NCI-H187 treated with DMSO at 0.1 percent for 48 hours (cell line): ENCODE data around the gene VPS35.

ENCODE experiments used
- DNase-seq: peaks from one replicate; lab custom pipeline; 2025; lab: John Stamatoyannopoulos, UW

VPS35 gene

DNA sequence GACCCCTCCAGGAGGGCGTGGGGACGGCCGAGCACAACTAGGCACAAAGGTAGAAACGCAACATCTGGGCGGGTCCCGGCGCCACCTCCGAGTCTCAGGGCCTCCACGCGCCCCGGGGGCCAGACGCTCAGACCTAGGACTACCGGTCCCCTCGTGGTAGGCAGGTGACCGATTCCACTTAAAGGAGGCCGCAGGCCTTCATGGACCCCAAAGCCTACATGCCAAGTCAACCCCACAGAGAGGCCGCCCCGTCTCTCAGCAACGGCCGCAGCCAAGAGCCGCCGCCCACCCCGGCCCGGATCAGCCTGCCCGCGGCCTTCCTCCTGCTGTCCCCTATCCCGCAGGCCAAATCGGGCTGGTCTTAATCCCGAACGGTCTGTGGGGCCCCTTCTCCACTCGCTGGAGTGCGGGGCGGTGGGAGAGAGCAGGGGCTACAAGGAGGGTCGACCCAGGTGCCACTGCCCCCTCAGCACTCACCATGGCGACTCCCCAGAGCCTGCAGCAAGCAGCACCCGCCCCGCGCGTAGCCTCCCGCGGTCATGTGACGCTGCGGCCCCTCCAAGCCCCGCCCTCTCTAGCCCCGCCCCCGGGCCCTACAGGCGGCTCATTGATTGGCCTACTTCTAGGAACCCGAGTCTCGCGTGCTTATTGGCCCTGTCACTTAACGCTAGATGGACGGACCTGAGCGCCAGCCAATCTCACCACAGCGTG lies at the start of gene VPS35:
Gene VPS35 (minus strand): TSS at position 525 of the 711 bp plus-strand sequence. CDS start 45 bp downstream, at position 480.
- peak; percentile 79 for DNase-seq

DNA sequence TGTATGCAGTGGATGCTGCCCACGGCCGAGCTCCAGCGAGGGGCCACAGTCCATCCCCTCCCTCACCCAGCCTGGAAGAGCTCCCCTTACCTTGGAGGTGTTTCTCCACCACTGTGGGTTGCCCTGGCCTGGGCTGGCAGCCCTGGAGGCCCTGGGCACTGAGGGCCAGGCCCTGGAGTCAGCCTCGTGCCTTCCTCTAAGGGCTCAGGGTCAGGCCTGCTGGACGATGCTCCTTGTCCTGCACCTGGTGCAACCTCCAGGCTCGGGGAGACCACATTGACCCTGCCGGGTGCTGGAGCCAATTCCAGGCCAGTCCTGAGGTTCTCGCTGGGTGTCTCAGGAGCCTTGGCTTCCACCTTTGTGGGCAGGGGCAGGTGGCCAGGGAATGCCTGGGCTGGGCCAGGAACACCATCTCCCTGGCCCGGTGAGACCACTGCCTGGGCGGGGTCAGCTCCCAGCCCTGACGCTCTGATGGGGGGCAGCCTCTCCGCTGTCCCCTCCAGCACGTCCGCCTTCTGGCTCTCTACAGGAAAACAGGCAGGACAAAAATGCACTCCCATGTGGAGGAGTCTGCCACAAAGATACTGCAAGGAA lies 48.7 kb upstream of the VPS35 start:
- DNase-seq, result no peak

- DNase-seq, result no peak
Observed at GRCh38 chr16:46736695-46737094, 47.7 kb upstream of the VPS35 start.

GRCh38 chr16:46733319-46733830 lies 44.4 kb upstream of the VPS35 start:
- DNase-seq, result no peak

DNA sequence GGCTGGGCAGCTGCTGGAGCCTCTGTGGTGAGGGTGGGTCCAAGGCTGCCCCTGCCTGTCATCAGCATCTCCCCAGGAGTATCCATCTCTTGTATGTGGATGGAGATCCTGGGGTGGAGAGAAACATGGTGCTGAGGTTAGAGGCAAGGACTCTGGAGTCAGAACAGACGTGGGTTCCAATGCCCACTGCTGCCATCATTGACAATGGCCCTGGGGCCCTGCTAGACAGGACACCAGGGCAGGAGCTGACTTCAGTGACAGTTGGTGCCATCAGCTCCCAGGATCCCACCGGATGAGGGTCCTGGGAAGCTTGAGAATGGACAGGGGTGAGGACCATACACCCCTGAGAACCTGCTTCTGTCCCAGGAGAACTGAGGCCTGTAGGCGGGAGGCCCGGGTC lies 43.6 kb upstream of the VPS35 start:
- DNase-seq, result no peak

- no peak for DNase-seq
Observed at GRCh38 chr16:46731691-46732555, 42.9 kb upstream of the VPS35 start.

- no peak for DNase-seq
Observed at GRCh38 chr16:46730801-46731690, 42.1 kb upstream of the VPS35 start.

- DNase-seq, result no peak
Observed at GRCh38 chr16:46730126-46730525, 41.1 kb upstream of the VPS35 start.

- no peak for DNase-seq
Observed at GRCh38 chr16:46729326-46729995, 40.5 kb upstream of the VPS35 start.

GRCh38 chr16:46728806-46729205 lies 39.8 kb upstream of the VPS35 start:
- DNase-seq, result no peak

DNA sequence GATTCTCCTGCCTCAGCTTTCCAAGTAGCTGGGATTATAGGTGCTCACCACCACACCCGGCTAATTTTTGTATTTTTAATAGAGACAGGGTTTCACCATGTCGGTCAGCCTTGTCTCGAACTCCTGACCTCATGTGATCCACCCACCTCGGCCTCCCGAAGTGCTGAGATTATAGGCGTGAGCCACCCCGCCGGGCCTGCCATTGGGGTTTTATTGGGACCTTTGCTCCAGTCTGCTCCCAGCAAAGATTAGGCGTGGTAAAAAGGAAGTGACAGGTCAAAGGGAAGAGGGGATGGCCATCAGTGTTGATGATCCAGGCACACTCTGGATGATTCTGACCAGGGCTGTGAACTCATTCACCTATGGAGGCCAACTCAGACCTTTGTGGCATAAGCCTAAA lies 38.7 kb upstream of the VPS35 start:
- DNase-seq, result no peak

DNA sequence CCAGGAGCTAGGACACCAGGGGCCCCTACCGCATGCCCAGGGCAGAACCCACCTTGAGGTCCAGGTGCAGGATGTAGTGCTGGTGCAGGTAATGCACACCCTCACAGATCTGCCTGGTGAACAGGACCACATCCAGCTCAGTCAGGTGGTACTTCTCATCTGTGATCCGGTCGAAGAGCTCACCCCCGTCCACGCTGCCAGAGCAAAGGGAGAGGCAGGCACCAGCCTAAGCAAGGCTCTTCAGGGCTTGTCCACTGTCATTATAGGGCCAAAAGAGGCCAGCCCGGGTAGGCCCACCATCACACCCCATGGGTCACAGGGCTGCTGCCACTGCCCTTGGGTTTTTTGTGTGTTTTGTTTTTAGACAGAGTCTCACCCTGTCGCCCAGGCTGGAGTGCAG lies 38.2 kb upstream of the VPS35 start:
- DNase-seq, result no peak

DNA sequence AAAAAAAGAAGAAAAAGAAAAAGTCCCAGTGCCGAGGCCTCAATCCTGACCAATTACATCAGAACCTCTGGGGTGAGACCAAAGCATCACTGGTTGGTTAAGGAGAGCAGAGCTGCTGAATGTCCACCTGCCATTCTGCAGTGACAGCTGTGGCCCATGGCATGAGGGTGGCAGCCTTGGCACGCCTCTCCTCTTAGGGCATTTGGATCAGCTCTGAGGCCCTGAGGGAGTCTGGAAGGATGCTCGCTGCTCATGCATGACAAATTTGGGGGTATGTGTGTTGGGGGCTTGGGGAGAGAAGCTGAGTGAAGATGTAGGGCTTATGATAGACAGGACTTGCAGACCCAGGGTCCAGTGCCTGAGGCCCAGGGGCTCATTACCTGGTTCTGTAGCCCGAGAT lies 32.9 kb upstream of the VPS35 start:
- DNase-seq, result no peak

DNA sequence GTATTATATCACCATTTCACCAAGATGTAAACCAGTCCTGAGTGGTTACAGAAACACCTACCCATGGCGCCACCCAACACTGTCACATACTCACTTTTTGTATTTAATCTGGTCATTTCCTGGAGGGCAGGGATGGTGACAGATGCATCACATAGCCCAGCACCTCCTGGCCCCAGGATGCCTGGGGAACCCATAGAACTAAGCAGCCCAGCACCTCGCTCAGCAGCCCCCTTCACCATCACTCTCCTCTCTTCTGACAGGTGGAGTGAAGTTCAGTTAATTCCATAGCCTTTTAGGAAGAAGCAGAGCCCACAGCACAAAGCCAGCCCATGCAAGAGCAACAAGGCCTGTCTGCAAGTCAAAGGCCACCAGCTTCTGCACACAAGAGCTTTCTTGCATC lies 31.6 kb upstream of the VPS35 start:
- no peak for DNase-seq

DNA sequence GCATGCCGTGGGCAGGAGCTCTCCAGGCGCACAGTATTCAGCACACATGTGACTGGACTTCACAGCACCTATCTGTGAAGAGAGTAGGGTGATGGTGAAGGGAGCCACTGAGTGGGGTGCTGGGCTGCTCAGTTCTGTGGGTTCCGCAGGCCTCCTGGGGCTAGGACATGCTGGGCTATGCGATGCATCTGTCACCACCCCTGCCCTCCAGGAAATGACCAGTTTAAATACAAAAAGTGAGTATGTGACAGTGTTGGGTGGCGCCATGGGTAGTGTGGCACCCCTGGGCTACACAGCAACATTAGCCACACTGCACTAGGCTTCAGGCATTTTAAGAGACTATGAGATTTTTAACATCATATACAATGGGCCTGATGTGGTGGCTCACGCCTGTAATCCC lies 30.6 kb upstream of the VPS35 start:
- no peak for DNase-seq

- DNase-seq, result no peak
Observed at GRCh38 chr16:46718214-46718613, 29.2 kb upstream of the VPS35 start.

- no peak for DNase-seq
Observed at GRCh38 chr16:46717692-46718091, 28.7 kb upstream of the VPS35 start.

DNA sequence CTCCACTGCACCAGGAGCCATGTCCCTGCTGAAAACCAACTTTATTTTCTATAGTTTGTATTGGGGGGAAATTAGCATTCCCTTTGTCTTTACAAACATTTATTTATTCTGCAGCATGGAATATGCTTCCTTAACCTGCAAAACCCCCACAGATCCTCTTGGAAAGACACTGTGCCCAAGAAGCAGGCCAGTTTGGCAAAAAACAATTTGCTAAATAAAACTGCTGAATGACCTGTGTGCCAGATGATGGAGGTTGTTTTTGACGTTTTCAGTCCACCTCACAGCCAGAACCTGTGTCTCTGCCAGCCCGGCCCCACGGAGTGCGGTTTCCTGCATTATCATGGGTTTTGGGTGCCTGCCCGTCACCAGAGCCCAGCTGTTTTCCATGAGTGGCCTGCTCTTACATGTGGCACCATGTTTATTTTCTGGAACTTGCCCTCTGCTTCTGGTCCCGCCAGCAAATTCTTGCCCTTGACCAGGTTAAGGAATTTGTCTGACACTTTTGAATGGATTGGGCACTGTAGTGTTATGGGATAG lies 26.9 kb upstream of the VPS35 start:
- DNase-seq, result no peak

DNA sequence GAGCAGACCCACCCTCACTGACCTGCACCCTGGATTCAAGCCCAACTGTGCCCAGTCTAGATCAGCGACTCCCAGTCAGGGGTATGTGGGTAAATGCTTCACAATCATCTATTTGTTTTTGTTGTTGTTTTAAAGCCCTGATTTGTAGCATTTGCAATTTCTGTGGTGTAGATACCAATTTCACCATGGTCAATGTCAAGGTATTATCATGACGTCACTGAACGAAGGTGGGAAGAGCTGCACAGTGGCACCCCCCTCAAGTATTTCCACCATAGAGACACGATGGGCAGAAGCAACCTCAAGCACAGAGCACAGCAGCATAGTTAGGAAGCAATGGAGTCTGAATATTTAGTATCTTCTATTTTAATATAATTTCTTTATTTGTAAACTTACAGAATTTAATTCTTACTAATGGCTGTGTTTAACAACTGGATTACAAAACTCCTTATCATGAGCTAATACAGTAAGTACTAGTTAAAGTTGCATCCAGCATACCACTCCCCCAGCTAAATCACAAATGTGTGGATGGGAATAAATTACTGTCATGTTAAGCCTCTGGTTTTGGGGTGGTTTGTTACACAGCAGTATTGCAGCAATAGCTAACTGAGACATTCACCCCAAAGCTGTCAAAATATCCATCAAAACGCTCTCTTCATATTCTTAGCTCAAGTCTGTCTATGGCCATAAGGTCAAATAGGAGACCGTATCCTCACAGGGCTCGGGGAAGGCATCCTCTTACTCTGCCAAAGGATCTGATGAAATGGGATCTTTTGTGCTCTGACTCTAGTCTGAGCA lies 26.0 kb upstream of the VPS35 start:
- DNase-seq, result no peak

DNA sequence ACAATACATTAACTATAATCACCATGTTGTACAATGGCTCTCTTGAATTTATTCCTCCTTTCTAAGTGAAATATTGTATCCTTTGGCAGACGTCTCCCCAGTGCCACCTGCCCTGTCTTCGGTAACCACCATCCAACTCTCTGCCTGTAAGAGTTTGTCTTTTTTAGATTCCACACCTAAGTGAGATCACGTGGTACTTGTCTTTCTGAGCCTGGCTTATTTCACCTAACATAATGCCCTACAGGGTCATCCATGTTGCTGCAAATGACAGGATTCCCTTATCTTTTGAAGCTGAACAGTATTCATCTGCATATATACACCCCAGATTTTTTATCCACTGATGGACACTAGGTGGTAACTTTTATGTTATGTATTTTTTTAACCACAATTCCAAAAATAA lies 24.7 kb upstream of the VPS35 start:
- DNase-seq, result no peak
